Memory B cell (primary cell): ENCODE results near the gene MAB21L4.
A peak's percentile ranks its signal among the peaks of the same experiment; 100 is the strongest.

Experiments
- ATAC-seq: fragments of 150-1000 bp; cut with Tn5 transposase; 2 replicates; pipeline ENCODE4 v1.10.0; 2021; ENCODE audit warnings: low read depth, mild to moderate bottlenecking, moderate library complexity
- DNase-seq, 2 donors: peaks; one replicate each; pipeline ENCODE4 v3.0.0; 2022; ENCODE audit warnings: low spot score in 2 of 2
- H3K27ac Mint-ChIP-seq: one replicate; pipeline ENCODE4 v1.8.0; 2022; ENCODE audit warnings: mild to moderate bottlenecking, moderate library complexity, mixed read lengths
- H3K27me3 Mint-ChIP-seq: one replicate; pipeline ENCODE4 v1.8.0; 2022; ENCODE audit warnings: mixed read lengths
- H3K36me3 Mint-ChIP-seq: one replicate; pipeline ENCODE4 v1.8.0; 2022; ENCODE audit warnings: mild to moderate bottlenecking, mixed read lengths
- H3K4me1 Mint-ChIP-seq: one replicate; pipeline ENCODE4 v1.8.0; 2022; ENCODE audit warnings: mixed read lengths
- H3K4me3 Mint-ChIP-seq: one replicate; pipeline ENCODE4 v1.8.0; 2022; ENCODE audit warnings: mild to moderate bottlenecking, moderate library complexity, mixed read lengths
- H3K9me3 Mint-ChIP-seq: one replicate; pipeline ENCODE4 v1.8.0; 2022; ENCODE audit warnings: mixed read lengths

The MAB21L4 gene

DNA sequence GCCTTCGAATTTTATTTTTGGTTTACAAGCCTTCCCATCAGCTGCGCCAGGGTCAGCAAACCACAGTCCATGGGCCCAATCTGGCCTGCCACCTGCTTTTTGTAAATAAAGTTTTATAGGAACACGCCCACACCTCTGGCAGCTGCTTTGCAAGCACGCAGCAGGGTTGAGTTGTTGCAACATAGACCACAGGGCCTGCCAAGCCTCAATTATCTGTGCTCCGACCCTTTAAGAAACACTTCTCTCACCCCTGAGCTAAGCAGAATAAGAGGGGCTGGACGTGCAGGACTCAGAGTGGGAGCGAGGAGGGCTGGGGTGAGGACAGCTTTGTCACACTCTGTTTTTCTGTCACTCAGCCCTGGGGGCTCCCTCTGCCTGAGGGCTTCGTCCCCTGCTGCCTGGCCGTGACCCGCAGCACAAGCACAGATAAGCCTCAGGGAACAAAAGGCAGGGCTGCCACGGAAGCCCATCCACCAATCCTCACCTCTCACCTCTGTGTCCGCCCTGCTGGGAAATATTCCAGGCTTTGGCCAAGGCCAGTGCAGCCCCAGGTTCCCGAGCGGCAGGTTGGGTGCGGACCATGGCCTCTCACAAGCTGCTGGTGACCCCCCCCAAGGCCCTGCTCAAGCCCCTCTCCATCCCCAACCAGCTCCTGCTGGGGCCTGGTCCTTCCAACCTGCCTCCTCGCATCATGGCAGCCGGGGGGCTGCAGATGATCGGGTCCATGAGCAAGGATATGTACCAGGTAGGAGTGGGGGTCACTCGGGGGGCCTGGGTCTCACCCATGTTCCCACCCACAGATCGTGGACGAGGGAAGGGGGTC, 27.5 kb downstream of the MAB21L4 start, which contains the start of gene AGXT:
Gene AGXT, plus strand, starts transcription at position 539 of the 823 bp plus-strand sequence. Its CDS starts 42 bp downstream, at position 581.
- H3K27me3 Mint-ChIP-seq, result peaks cover 6% of the 10 kb centered on the region
- ATAC-seq, result no peak
- H3K4me1 Mint-ChIP-seq, result no peaks in the 10 kb centered on the region
- no peak within 1 kb of the TSS for H3K27ac Mint-ChIP-seq
- H3K4me3 Mint-ChIP-seq, result no peak within 1 kb of the TSS
- H3K9me3 Mint-ChIP-seq, result no peaks in the 10 kb centered on the region
- no peaks in the 10 kb centered on the region for H3K36me3 Mint-ChIP-seq
- DNase-seq, result no peak

GRCh38 chr2:240865391-240865790, 30.6 kb downstream of the MAB21L4 start:
- DNase-seq (no peak), ATAC-seq (no peak)
- Mint-ChIP-seq H3K36me3 (no peaks in the 10 kb centered on the region), H3K27me3 (peaks cover 5% of the 10 kb centered on the region), H3K4me3 (no peak overlapping the region), H3K4me1 (no peaks in the 10 kb centered on the region), H3K9me3 (no peaks in the 10 kb centered on the region), H3K27ac (no peak overlapping the region)

GRCh38 chr2:240864475-240864874, 31.5 kb downstream of the MAB21L4 start:
- Mint-ChIP-seq H3K36me3 (no peaks in the 10 kb centered on the region), H3K4me3 (no peak overlapping the region), H3K9me3 (no peaks in the 10 kb centered on the region), H3K27me3 (peaks cover 7% of the 10 kb centered on the region), H3K4me1 (no peaks in the 10 kb centered on the region), H3K27ac (no peak overlapping the region)
- no peak for ATAC-seq
- no peak for DNase-seq

- Mint-ChIP-seq H3K9me3 (no peaks in the 10 kb centered on the region), H3K27me3 (peaks cover 11% of the 10 kb centered on the region), H3K4me3 (no peak overlapping the region), H3K36me3 (no peaks in the 10 kb centered on the region), H3K27ac (no peak overlapping the region), H3K4me1 (no peaks in the 10 kb centered on the region)
- DNase-seq (no peak), ATAC-seq (no peak)
Measured at GRCh38 chr2:240861547-240861946, 34.4 kb downstream of the MAB21L4 start.

GRCh38 chr2:240858871-240859270, 37.1 kb downstream of the MAB21L4 start:
- Mint-ChIP-seq H3K36me3 (peaks cover 3% of the 10 kb centered on the region), H3K9me3 (peaks cover 3% of the 10 kb centered on the region), H3K27ac (no peak overlapping the region), H3K4me3 (no peak overlapping the region), H3K4me1 (no peaks in the 10 kb centered on the region), H3K27me3 (peaks cover 8% of the 10 kb centered on the region)
- DNase-seq, result no peak
- ATAC-seq, result no peak

DNA sequence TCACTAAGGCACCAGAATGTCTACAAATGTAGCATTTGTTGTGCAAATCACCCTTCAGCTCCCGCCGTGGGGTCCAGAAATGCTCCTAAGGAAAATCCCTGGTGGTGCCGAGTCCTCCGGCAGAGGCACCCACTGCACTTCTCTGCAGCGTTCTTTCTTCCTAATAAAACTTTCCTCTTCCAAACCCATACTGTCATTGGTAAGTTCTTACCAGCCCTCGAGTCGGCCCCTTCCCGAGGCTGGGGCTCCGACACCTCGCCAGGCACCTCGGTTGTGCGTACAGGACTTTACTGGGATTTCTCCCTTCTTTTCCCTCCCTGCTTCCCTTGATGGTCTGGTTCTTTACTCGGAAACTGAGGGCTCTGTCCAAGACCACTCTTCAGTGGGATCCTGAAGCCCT, 37.6 kb downstream of the MAB21L4 start:
- Mint-ChIP-seq H3K9me3 (peaks cover 3% of the 10 kb centered on the region), H3K27me3 (peaks cover 8% of the 10 kb centered on the region), H3K36me3 (peaks cover 3% of the 10 kb centered on the region), H3K27ac (no peak overlapping the region), H3K4me3 (no peak overlapping the region), H3K4me1 (no peaks in the 10 kb centered on the region)
- ATAC-seq (no peak), DNase-seq (no peak)

DNA sequence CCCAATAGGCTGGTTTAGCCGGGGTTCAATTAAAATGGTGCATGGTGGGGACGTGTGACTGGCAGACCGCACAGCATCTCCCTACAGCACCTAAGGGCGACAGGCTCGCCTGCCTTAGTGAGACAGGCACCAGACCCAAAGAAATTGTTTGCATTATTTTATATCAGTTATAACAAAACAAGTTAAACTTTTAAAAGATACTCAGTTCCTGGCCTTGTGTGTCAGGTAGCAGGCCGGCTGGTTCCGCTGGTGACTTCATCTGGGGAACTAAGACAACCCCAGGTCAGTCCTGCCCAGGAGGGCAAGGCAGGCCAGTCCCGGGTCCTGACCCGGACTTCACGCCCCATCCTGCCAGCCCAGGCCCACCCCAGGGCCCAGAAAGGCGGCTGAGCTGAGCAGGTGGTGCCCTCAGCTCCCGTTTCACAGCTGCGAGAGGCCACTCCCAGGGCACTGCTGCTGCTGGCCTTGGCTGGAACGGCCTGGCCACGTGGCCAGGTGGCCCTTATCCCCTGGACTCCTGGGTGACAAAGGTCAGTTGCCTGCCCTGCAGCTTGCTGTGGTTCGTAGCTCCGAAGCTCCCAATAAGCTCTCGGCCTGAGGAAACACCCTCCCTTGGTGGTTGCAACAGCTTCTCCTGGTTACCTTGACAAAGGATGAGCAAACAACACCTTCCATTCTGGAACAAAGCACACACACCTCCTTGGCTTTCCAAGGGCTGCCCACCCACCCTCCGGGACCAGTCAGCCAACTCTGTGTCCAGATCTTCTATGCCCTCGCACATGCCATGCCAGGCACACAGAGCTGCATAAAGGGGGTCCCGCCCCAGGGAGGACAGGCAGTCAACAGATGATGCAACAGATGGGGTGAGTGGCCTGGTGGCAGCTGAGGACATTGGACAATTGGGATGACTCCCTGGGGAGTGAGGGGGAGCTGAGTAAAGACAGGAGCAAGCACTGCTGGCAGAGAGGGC, 38.6 kb downstream of the MAB21L4 start:
- H3K4me3 Mint-ChIP-seq, result no peak overlapping the region
- ATAC-seq (no peak), DNase-seq (no peak)
- H3K9me3 Mint-ChIP-seq, result peaks cover 3% of the 10 kb centered on the region
- peaks cover 8% of the 10 kb centered on the region for H3K27me3 Mint-ChIP-seq
- no peak overlapping the region for H3K27ac Mint-ChIP-seq
- no peaks in the 10 kb centered on the region for H3K4me1 Mint-ChIP-seq
- H3K36me3 Mint-ChIP-seq, result peaks cover 3% of the 10 kb centered on the region

DNA sequence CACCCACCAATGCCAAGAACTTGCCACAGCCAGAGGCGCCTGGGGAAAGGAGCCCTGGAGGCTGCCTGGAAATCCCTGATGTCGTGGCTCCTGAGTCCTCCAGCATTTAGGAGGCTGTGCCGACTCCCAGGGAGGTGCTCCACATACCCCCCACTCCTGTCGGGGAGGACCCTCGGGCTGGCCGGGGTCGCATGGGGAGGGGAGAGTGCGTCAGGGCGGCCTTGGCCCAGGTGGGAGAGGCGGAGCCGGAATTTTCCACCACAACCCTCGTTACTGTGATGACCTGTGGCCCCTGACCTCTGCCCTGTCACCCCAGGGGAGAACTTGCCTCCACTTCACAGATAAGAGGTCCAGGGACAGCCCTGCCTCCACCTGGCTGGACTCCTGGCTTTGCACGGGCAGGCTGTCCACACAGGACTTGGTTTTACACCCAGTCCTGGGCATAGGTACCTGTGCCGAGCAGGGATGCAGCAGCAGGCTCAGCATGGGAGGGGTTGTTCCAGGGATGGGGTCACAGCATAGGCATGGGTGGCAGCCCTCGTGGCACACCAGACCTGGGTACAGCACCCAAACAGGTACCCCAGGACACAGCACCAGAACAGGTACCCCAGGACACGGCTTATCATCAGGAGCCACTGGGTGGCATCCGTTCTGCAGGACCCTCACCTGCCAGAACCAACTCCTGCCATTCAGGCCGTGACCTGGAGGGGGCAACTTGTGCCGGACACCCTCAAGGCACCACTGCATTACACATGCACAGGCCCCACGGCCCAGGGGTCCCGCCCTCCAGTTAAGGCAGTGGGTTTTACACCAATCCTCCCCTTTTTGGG, 39.6 kb downstream of the MAB21L4 start:
- H3K4me1 Mint-ChIP-seq, result no peaks in the 10 kb centered on the region
- peaks cover 3% of the 10 kb centered on the region for H3K9me3 Mint-ChIP-seq
- no peak overlapping the region for H3K27ac Mint-ChIP-seq
- no peak for DNase-seq
- peaks cover 3% of the 10 kb centered on the region for H3K36me3 Mint-ChIP-seq
- no peak for ATAC-seq
- H3K4me3 Mint-ChIP-seq, result no peak overlapping the region
- H3K27me3 Mint-ChIP-seq, result peaks cover 8% of the 10 kb centered on the region

GRCh38 chr2:240855670-240856069, 40.3 kb downstream of the MAB21L4 start:
- DNase-seq (no peak), ATAC-seq (no peak)
- Mint-ChIP-seq H3K36me3 (peaks cover 3% of the 10 kb centered on the region), H3K4me3 (no peak overlapping the region), H3K9me3 (peaks cover 3% of the 10 kb centered on the region), H3K27me3 (peaks cover 8% of the 10 kb centered on the region), H3K27ac (no peak overlapping the region), H3K4me1 (no peaks in the 10 kb centered on the region)

GRCh38 chr2:240852671-240853314, 43.2 kb downstream of the MAB21L4 start:
- Mint-ChIP-seq H3K4me1 (no peaks in the 10 kb centered on the region), H3K36me3 (peaks cover 3% of the 10 kb centered on the region), H3K9me3 (peaks cover 5% of the 10 kb centered on the region), H3K27ac (no peak overlapping the region), H3K4me3 (no peak overlapping the region), H3K27me3 (peaks cover 7% of the 10 kb centered on the region)
- DNase-seq (no peak), ATAC-seq (no peak)

DNA sequence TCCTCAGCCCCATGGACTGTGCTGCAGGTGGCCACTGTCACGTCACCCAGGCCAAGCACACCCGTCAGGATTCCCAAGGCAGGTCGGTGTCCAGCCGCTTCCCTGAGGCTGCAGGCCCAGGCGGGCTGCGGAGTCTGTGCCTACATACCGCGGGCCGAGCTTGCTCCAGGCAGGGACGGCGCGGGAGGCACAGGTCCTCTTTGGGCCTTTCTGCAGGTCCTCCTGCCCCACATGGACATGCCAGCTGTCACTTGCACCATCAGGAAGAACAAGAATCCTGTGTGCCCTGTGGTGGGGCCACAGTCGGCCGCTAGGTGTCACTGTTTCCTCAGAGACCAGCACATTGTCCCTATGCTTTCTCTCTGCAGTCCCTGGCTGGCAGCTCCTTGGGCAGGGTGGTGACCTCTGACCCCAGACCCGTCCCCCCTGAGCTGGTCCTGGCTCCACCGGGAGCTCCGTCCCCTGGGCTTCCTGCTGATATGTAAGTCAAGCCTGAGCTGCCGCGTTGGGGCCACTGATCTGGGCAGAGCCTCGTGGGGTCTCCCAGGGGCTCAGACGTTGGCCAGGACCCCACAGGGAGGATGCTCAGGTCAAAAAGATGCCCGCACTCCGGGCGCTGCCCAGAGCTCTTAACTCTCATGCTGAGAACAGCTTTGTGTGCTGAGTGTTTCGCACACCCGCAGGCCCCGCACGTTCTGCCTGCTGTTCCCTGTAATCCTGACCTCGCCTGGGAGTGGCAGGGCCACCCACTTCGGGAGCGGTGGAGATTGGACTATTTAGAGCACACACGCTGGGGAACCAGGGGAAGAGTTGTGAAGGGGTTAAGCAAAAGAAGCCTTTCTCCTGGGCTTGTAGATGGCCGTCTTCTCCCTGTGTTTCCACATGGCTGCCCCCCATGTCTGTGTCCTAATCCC, 44.6 kb downstream of the MAB21L4 start:
- Mint-ChIP-seq H3K36me3 (peaks cover 3% of the 10 kb centered on the region), H3K4me3 (no peak overlapping the region), H3K27me3 (peaks cover 6% of the 10 kb centered on the region), H3K9me3 (peaks cover 7% of the 10 kb centered on the region), H3K4me1 (no peaks in the 10 kb centered on the region), H3K27ac (no peak overlapping the region)
- ATAC-seq (peak; percentile 95), DNase-seq (peak; percentile 82 to 88)

GRCh38 chr2:240850756-240851077, 45.2 kb downstream of the MAB21L4 start:
- peaks cover 7% of the 10 kb centered on the region for H3K9me3 Mint-ChIP-seq
- H3K27me3 Mint-ChIP-seq, result peaks cover 6% of the 10 kb centered on the region

More at GRCh38 chr2:240850756-240851077, 45.2 kb downstream of the MAB21L4 start:
- peaks cover 3% of the 10 kb centered on the region for H3K36me3 Mint-ChIP-seq
- DNase-seq (no peak), ATAC-seq (no peak)
- no peaks in the 10 kb centered on the region for H3K4me1 Mint-ChIP-seq
- no peak overlapping the region for H3K4me3 Mint-ChIP-seq
- no peak overlapping the region for H3K27ac Mint-ChIP-seq
